Suppressor macrophage treated with lipopolysaccharide for 4 hours (primary cell): ENCODE measurements around the gene AACS.
"Not testable (repeated sequence)": the region's sequence is repeated elsewhere in the genome, so short reads cannot be mapped to it uniquely, and the experiment has no call there.

Source experiments
- DNase-seq: peaks from one replicate; pipeline ENCODE4 v3.0.0-alpha.2; 2020

AACS gene

DNA sequence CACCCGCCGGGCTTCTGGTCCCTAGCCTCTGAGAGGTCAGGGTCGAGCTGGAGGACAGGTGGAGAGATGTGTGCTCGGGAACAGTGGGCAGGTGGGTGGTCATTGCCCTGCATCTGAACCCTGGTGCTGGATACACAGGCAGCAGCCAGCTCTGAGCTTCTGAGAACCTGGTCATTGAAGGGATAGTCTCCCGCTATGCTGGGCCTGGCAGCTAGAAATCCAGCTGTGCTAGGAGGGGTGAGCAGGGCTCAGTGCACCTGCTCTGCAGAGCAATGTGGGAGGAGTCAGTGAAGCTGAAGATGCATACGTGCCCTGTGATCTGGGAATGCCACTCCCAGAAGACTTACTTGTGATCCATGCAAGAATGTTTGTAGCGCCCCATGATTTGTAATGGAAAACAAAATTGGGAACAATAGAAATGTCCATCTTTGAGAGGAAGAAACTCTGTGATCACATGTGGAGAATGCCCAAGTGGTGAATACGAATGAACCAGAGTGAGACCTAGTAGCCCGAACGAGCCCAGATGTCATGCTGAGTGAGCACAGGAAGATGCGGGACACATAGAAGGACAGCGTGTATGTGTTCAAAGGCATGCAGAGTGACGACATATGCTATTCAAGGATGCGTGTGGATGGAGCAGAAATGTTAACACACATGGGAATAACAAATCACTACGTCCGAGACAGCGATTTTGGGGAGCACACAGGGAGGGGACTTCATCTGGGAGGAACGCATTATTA, 63.4 kb downstream of the AACS start:
- no peak for DNase-seq

DNA sequence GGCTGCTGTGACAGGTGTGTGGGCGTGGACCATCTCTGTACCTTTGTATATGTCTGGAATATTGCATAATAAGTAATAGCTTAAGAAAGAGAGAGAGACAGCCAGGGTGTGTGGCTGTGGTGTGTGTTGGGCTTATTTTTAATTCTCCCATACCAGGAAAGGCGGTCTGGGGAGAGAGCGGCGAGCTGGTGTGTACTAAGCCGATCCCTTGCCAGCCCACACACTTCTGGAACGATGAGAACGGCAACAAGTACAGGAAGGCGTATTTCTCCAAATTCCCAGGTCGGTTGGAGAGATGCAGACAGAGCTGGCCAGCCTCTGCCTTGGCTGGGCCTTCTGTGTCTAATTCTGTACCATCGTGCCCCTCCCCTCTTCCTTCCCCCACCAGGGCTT, 63.9 kb downstream of the AACS start:
- no peak for DNase-seq

DNA sequence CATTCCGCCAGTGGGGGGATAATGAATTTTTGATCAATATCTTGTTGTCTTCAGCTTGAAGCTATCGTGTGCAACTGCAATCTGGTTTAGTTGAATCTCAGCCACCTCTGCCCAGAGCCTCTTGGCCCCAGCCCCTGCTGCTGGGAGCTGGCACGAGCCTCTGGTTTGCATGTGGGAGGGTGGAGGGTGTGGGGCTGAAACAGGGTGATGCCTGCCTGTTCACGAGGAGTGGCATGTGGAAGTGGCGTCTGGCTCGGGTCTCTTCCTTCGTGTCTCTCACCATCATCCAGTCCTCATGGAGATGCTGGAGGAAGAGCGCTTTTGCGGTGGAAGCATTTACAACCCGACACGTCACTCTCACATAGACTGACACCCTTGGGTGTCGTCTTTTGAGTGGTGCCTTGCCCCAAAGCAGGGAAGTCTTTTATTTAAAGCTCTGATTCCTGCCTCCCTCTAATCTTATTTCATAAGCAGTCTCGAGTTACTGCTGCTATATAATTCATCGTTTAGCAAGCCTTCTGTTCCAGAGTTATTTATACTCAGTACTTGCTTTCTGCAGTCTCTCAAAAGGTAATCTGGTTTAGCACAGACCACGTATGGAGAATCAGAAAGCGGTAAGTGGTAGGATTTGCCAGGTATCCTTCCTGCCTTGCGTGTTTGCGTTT, 64.5 kb downstream of the AACS start:
- no peak for DNase-seq

GRCh38 chr12:125131958-125132357, 66.7 kb downstream of the AACS start:
- no peak for DNase-seq

DNA sequence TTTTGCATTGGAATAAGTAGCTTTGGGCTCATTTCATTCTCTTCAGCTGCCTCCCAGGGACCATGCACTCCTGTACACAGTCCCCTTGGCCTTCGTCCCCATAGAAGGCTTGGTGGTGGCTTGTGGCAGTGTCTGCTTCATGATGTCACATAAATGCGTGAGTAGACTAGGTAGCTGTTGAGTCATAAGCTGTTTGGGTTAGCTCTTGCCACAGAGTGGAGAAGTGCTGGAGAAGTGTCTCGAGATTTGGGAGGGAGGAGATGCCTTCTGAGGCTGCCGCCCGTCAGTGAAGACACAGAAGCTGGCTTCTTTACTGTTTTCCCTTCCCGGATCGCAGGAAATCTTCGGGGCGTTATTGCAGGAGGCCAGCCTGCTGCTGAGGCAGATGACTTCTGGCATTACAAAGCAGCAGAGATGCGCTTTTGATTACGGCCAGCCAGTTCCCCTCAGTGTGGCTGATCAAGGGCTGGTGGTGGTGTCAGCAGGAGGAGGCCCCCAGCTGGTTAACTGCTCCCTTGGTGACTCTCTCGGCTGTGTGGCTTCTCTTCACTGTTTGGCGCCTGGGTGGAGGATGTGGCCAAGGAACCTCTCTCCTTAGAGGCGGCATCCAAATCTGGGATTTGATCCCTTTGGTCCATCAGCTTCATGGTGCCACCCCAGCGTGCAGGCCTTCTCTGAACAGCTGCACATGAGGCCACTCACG, 67.6 kb downstream of the AACS start:
- no peak for DNase-seq

- DNase-seq: no peak
Observed at GRCh38 chr12:125133616-125134015, 68.4 kb downstream of the AACS start.

- DNase-seq: no peak
Observed at GRCh38 chr12:125134576-125134975, 69.3 kb downstream of the AACS start.

GRCh38 chr12:125135906-125136305, 70.7 kb downstream of the AACS start:
- DNase-seq: no peak

- no peak for DNase-seq
Observed at GRCh38 chr12:125136702-125137101, 71.5 kb downstream of the AACS start.

- DNase-seq: no peak
Observed at GRCh38 chr12:125137766-125138344, 72.6 kb downstream of the AACS start.

DNA sequence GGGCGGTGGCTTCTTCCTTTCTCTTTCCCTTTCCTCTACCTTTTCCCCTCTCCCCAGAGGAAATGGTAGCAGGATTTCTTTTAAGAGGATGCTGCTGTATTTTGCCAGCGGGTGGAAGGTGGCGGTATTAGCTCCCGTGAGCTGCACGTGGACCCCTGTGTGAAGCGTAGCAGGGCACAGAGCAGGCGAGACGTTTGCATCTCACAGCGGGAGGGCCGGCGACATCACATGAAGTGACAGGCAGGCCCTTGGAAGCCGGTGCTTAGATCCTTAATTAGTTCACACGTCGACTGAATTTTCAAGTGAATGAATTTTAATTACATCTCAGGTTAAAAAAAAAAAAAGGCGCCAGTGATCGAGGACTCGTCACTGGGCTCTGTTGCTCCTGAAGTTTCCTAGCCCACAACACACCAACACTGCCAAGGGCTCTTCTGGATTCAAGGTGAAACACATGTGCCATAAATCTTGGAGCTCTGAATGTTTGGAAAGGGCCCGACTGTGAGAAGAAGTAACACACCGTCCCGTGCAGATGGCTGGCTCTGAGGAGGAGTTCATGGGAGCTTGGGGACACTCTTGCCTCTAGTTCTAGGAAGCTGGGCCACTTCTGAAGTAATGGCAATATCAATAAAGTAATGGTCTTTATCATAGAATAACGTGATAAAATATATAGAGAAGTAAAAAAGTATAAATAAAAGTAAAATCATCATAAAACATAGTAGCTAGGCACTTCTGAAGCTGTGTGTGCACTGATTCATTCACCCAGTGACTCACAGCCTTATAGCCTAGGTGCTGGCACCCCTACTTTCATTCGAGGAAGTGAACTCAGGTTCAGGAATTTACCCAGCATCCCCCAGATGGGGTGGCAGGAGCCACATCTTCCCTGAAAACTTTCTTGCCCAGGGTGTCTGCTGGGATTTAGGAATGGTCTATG, 75.3 kb downstream of the AACS start:
- no peak for DNase-seq

DNA sequence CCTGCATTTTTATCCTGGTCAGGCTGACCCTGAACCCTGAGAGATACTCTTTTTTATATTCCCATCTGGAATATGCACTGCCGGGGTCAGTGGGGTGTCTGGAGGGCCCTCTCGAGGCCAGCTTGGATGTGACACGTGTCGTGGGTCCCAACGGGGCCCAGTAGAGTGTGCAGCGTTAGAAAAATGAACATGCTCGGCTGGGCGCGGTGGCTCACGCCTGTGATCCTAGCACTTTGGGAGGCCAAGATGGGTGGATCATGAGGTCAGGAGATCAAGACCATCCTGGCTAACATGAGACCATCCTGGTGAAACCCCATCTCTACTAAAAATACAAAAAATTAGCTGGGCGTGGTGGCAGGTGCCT, 76.0 kb downstream of the AACS start:
- DNase-seq: not testable (repeated sequence)

DNA sequence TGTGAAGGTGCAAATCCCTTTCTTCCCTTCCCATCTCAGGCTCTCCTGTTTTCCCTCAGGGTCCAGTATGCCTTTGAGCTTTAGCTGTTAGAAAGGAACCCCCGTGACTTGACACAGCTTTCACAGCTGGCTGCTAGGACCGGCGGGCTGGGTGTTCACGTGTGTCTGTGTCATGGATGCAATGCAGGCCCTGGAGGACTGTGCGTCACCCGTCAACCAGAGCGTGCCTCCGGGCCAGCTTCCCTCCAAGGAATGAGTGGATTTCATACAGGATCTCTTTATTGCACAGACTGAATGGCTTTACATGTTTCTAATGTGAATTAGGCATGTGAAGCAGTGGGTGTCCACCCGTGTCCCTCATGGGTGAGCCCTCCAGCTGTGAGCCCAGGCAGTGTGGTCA, 77.4 kb downstream of the AACS start:
- DNase-seq: no peak

- no peak for DNase-seq
Observed at GRCh38 chr12:125143491-125143890, 78.3 kb downstream of the AACS start.

GRCh38 chr12:125145196-125145595, 80.0 kb downstream of the AACS start:
- no peak for DNase-seq

- DNase-seq: no peak
Observed at GRCh38 chr12:125148316-125148715, 83.1 kb downstream of the AACS start.

- no peak for DNase-seq
Observed at GRCh38 chr12:125149160-125150108, 84.2 kb downstream of the AACS start.

DNA sequence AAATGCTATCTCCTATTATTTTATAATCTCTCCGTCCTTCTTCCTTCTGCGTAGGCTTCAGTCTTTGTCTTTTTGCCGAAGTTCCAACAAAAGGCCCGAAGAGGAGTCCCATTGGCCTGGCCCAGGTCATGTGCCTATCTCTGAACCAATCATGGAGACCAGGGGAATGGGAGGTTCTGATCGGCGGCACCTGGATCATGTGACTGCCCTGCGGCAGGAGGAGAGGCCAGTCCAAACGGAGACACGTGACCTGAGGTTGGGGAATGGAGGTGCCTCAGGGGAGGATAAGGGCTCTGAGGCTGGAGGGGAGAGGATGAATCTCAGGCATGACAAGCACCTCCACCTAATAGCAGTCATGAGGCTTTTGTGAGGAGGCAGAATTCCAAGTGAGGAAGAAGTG, 86.0 kb downstream of the AACS start:
- no peak for DNase-seq

DNA sequence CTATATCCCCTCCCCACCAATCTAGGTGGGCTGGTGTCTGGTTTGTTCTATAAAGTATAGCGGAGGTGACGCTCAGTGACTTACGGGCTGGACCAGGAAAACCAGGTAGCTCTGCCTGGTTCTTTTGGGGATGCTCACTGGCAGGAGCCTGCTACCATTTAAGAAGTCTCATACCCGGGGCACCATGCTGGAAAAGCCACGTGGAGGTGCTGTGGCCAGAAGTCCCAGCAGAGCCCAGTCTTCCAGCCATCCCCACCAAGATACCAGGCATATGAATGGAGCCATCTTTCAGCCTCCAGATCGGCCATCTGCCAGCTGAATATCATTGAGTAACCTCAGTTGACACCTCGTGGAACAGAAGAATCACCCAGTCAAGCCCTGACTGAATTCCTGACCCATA, 87.2 kb downstream of the AACS start:
- no peak for DNase-seq

GRCh38 chr12:125155366-125155765, 90.1 kb downstream of the AACS start:
- no peak for DNase-seq

DNA sequence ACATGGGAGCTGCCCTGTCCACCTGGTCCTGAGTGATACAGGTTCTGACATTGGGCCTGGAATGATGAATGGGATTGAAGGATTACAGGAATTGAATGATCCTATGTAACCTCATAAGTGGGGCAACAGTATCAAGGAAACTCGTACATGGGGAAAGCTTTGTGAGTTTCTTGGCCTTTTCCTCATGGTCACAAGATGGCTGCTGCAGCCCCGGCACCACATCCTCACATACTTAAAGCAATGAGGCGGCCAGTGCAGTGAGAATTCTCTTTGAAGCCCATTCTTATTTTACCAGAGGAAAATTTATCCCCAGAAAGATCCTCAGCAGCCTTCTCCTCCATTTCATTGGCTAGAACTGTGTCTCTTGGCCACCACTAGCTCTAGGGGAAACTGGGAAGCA, 91.9 kb downstream of the AACS start:
- DNase-seq: no peak

GRCh38 chr12:125159702-125160101, 94.5 kb downstream of the AACS start:
- DNase-seq: no peak
